ENCODE measurements around the gene SENP8. TPM values are rescaled to one million over a fixed set of nuclear protein-coding genes. Genes with fewer than 3 reads are reported as not detected.

The SENP8 gene
- total RNA-seq, 1 donor from 2014 or later, result 13.5 TPM

DNA sequence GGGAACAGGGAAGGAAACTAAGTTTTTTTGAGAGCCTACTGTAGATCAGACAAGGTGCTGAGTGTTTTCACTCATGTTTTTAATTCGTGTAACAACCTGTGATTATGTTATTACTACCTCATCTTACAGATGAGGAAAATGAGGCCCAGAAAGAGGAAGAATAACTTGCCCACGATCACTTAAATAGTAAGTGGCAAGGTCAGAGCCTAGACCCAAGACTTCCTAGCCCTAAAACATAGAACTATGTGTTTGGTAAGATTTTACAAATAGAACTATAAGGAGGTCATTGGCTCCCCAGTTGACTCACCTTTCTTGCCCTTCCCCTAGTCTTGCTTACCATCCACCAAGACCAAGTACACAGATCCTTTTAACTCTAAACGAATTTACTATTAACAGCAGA is 13.7 kb downstream of the SENP8 start:
- Histone ChIP-seq H3K4me3 (no peak overlapping the region), H3F3A (ENCODE audit: low read depth) (no peaks in the 10 kb centered on the region), H3K9ac (no peak overlapping the region), H3K27ac (no peak overlapping the region), H3K79me2 (ENCODE audit: low read depth) (no peaks in the 10 kb centered on the region), H4K20me1 (ENCODE audit: low read depth) (peaks cover 3% of the 10 kb centered on the region), H3K36me3 (no peaks in the 10 kb centered on the region), H3K27me3 (no peaks in the 10 kb centered on the region), H2AFZ (replicated peaks) (no peak overlapping the region), H3K4me2 (no peak overlapping the region), H3K9me3 (ENCODE audit: low read depth) (no peaks in the 10 kb centered on the region), H3K4me1 (no peaks in the 10 kb centered on the region)
- TF ChIP-seq EZH2 (IDR thresholded peaks at IDR 0.05) (no peak), EZH2phosphoT487 (IDR thresholded peaks at IDR 0.05) (no peak)
- TF ChIP-seq, protein P1, sequence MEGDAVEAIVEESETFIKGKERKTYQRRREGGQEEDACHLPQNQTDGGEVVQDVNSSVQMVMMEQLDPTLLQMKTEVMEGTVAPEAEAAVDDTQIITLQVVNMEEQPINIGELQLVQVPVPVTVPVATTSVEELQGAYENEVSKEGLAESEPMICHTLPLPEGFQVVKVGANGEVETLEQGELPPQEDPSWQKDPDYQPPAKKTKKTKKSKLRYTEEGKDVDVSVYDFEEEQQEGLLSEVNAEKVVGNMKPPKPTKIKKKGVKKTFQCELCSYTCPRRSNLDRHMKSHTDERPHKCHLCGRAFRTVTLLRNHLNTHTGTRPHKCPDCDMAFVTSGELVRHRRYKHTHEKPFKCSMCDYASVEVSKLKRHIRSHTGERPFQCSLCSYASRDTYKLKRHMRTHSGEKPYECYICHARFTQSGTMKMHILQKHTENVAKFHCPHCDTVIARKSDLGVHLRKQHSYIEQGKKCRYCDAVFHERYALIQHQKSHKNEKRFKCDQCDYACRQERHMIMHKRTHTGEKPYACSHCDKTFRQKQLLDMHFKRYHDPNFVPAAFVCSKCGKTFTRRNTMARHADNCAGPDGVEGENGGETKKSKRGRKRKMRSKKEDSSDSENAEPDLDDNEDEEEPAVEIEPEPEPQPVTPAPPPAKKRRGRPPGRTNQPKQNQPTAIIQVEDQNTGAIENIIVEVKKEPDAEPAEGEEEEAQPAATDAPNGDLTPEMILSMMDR (IDR thresholded peaks at IDR 0.05), result no peak
- Mint-ChIP-seq H3K27ac (no peak overlapping the region), H3K27me3 (ENCODE audit: insufficient read depth, low read depth) (no peaks in the 10 kb centered on the region), H3K4me1 (no peaks in the 10 kb centered on the region), H3K4me3 (no peak overlapping the region), H3K36me3 (no peaks in the 10 kb centered on the region), H3K9me3 (no peaks in the 10 kb centered on the region)
- no peak for DNase-seq (ENCODE audit: low spot score)

DNA sequence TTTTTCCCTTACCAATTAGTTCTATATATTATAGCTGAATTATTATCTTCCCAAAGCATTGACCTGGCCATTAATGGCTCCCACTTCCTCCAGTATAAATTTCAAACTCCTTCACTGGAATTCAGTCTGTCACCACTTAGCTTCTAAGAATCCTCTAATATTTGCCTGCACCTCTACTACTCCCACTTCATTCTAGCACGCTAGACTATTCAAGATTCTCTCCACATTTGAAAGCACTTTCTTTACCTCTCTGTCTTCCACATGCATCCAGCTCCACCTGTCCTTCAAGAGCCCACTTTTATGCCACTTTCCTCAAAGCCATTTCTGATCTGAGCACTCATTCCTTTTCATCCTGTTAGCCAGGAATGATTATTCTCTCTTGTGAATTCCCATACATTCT is 15.0 kb downstream of the SENP8 start:
- Histone ChIP-seq H3F3A (ENCODE audit: low read depth) (no peaks in the 10 kb centered on the region), H3K9me3 (ENCODE audit: low read depth) (no peaks in the 10 kb centered on the region), H3K9ac (no peak overlapping the region), H3K36me3 (no peaks in the 10 kb centered on the region), H3K79me2 (ENCODE audit: low read depth) (no peaks in the 10 kb centered on the region), H3K27me3 (no peaks in the 10 kb centered on the region), H3K4me3 (no peak overlapping the region), H2AFZ (replicated peaks) (no peak overlapping the region), H3K27ac (no peak overlapping the region), H3K4me2 (no peak overlapping the region), H3K4me1 (no peaks in the 10 kb centered on the region), H4K20me1 (ENCODE audit: low read depth) (no peaks in the 10 kb centered on the region)
- Mint-ChIP-seq H3K36me3 (no peaks in the 10 kb centered on the region), H3K4me3 (no peak overlapping the region), H3K27me3 (ENCODE audit: insufficient read depth, low read depth) (no peaks in the 10 kb centered on the region), H3K9me3 (no peaks in the 10 kb centered on the region), H3K4me1 (no peaks in the 10 kb centered on the region), H3K27ac (no peak overlapping the region)
- DNase-seq (ENCODE audit: low spot score), result no peak
- TF ChIP-seq, protein P1 (IDR thresholded peaks at IDR 0.05), result no peak
- TF ChIP-seq EZH2phosphoT487 (IDR thresholded peaks at IDR 0.05) (no peak), EZH2 (IDR thresholded peaks at IDR 0.05) (no peak)

DNA sequence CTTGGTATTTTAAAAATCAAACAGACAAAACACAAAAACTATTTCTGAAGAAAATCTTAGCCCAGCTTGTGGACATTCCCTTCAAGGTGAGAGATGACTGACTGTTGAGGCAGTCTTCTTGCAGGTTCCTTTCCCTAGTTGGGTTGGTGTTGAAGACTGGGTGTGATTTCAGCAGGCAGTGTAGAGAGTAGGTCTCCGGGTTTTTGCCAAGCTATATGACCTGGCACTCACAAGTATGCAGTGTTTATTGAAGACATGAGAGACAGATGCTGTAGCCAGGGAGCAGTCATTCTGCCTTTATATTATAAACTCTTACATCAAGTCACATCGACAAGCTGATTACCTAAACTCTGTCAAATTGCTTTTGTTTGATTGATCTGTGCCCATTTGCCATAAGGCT is 17.5 kb downstream of the SENP8 start:
- no peaks in the 10 kb centered on the region for H3K36me3 ChIP-seq

More for the DNA sequence above, 17.5 kb downstream of the SENP8 start:
- H3K4me3 ChIP-seq, result no peak overlapping the region
- Mint-ChIP-seq H3K9me3 (no peaks in the 10 kb centered on the region), H3K4me1 (no peaks in the 10 kb centered on the region), H3K4me3 (no peak overlapping the region), H3K36me3 (peaks cover 3% of the 10 kb centered on the region), H3K27me3 (ENCODE audit: insufficient read depth, low read depth) (no peaks in the 10 kb centered on the region), H3K27ac (no peak overlapping the region)
- no peak overlapping the region for H3K4me2 ChIP-seq
- TF ChIP-seq EZH2 (IDR thresholded peaks at IDR 0.05) (no peak), EZH2phosphoT487 (IDR thresholded peaks at IDR 0.05) (no peak)
- TF ChIP-seq, protein P1 (IDR thresholded peaks at IDR 0.05), result no peak
- no peaks in the 10 kb centered on the region for H4K20me1 ChIP-seq (ENCODE audit: low read depth)
- no peak overlapping the region for H2AFZ ChIP-seq (replicated peaks)
- H3F3A ChIP-seq (ENCODE audit: low read depth), result no peaks in the 10 kb centered on the region
- no peaks in the 10 kb centered on the region for H3K27me3 ChIP-seq
- H3K9ac ChIP-seq, result no peak overlapping the region
- H3K9me3 ChIP-seq (ENCODE audit: low read depth), result no peaks in the 10 kb centered on the region
- no peak for DNase-seq (ENCODE audit: low spot score)
- H3K4me1 ChIP-seq, result no peaks in the 10 kb centered on the region
- no peak overlapping the region for H3K27ac ChIP-seq
- no peaks in the 10 kb centered on the region for H3K79me2 ChIP-seq (ENCODE audit: low read depth)

All from neural progenitor cell (in vitro differentiated cells).